ENCODE measurements around the gene PTK7. TPM values are rescaled to one million over a fixed set of nuclear protein-coding genes. Genes with fewer than 3 reads are reported as not detected.
"Not testable (repeated sequence)": the region's sequence is repeated elsewhere in the genome, so short reads cannot be mapped to it uniquely, and the experiment has no call there.

The PTK7 gene
- polyA plus RNA-seq, 4 donors = 228 to 269 (median 239) TPM

- no peak for DNase-seq (ENCODE audit: low read depth in 4 of 4, low spot score in 3 of 4)
Measured at GRCh38 chr6:43113431-43114260, 37.5 kb downstream of the PTK7 start.

- DNase-seq (ENCODE audit: low read depth in 4 of 4, low spot score in 3 of 4) = no peak
Measured at GRCh38 chr6:43115365-43115764, 39.3 kb downstream of the PTK7 start.

- DNase-seq (ENCODE audit: low read depth in 4 of 4, low spot score in 3 of 4) = not testable (repeated sequence)
Measured at GRCh38 chr6:43117466-43117865, 41.4 kb downstream of the PTK7 start.

GRCh38 chr6:43119482-43119881, 43.4 kb downstream of the PTK7 start:
- no peak for DNase-seq (ENCODE audit: low read depth in 4 of 4, low spot score in 3 of 4)

GRCh38 chr6:43120101-43120763, 44.1 kb downstream of the PTK7 start:
- no peak for DNase-seq (ENCODE audit: low read depth in 4 of 4, low spot score in 3 of 4)

- no peak for DNase-seq (ENCODE audit: low read depth in 4 of 4, low spot score in 3 of 4)
Measured at GRCh38 chr6:43120944-43121913, 45.1 kb downstream of the PTK7 start.

GRCh38 chr6:43122146-43122545, 46.0 kb downstream of the PTK7 start:
- DNase-seq (ENCODE audit: low read depth in 4 of 4, low spot score in 3 of 4) = no peak

- no peak for DNase-seq (ENCODE audit: low read depth in 4 of 4, low spot score in 3 of 4)
Measured at GRCh38 chr6:43123461-43124314, 47.6 kb downstream of the PTK7 start.

- DNase-seq (ENCODE audit: low read depth in 4 of 4, low spot score in 3 of 4) = no peak
Measured at GRCh38 chr6:43124481-43124880, 48.4 kb downstream of the PTK7 start.

GRCh38 chr6:43125119-43125518, 49.0 kb downstream of the PTK7 start:
- no peak for DNase-seq (ENCODE audit: low read depth in 4 of 4, low spot score in 3 of 4)

GRCh38 chr6:43125555-43125954, 49.4 kb downstream of the PTK7 start:
- DNase-seq (ENCODE audit: low read depth in 4 of 4, low spot score in 3 of 4) = no peak

GRCh38 chr6:43127180-43127579, 51.1 kb downstream of the PTK7 start:
- no peak for DNase-seq (ENCODE audit: low read depth in 4 of 4, low spot score in 3 of 4)

GRCh38 chr6:43127877-43128276, 51.8 kb downstream of the PTK7 start:
- no peak for DNase-seq (ENCODE audit: low read depth in 4 of 4, low spot score in 3 of 4)

- DNase-seq (ENCODE audit: low read depth in 4 of 4, low spot score in 3 of 4) = no peak
Measured at GRCh38 chr6:43128926-43129325, 52.8 kb downstream of the PTK7 start.

GRCh38 chr6:43129434-43130194, 53.5 kb downstream of the PTK7 start:
- no peak for DNase-seq (ENCODE audit: low read depth in 4 of 4, low spot score in 3 of 4)

- DNase-seq (ENCODE audit: low read depth in 4 of 4, low spot score in 3 of 4) = no peak
Measured at GRCh38 chr6:43130429-43130828, 54.3 kb downstream of the PTK7 start.

GRCh38 chr6:43131379-43131778, 55.3 kb downstream of the PTK7 start:
- DNase-seq (ENCODE audit: low read depth in 4 of 4, low spot score in 3 of 4) = not testable (repeated sequence)

GRCh38 chr6:43138267-43138666, 62.2 kb downstream of the PTK7 start:
- no peak for DNase-seq (ENCODE audit: low read depth in 4 of 4, low spot score in 3 of 4)

- DNase-seq (ENCODE audit: low read depth in 4 of 4, low spot score in 3 of 4) = not testable (repeated sequence)
Measured at GRCh38 chr6:43139973-43140372, 63.9 kb downstream of the PTK7 start.
